ENCODE results near the gene PLCD4. TPM values are rescaled to one million over a fixed set of nuclear protein-coding genes. Genes with fewer than 3 reads are reported as not detected.

The PLCD4 gene
- polyA plus RNA-seq, 3 donors: 0.04 to 0.05 TPM; not detected in 1

DNA sequence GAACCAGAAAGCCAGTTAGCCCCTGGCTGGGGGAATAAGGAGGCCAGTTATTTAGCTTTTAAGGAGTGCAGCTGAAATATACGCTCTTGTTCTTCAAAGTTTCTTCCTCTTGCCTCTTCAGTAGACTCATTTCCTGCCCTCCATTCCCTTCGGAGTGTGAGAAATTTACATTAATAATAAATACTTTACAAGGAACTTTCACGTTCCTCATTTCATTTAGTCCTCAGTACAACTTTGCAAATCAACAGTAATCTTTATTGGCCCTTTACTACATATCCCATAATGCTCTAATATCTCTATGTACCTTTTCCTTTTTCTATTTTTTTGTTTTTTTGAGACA is 15.6 kb downstream of the PLCD4 start:
- Histone ChIP-seq H3K9ac (ENCODE audit: insufficient read depth, low read length, poor library complexity, severe bottlenecking) (no peak overlapping the region), H4K20me1 (ENCODE audit: insufficient read depth, low read length) (no peaks in the 10 kb centered on the region), H3K4me3 (replicated peaks in 1 of 3; ENCODE audit: low read depth in 2 of 3, low read length in 3 of 3) (peak overlapping the region in 1 of 3 experiments; percentile 31), H3K36me3 (replicated peaks in 1 of 2; ENCODE audit: control insufficient read depth in 1 of 2, insufficient read depth in 2 of 2, low read length in 2 of 2) (no peaks in the 10 kb centered on the region), H3K79me2 (ENCODE audit: insufficient read depth, low read length) (no peaks in the 10 kb centered on the region), H3K27me3 (ENCODE audit: control insufficient read depth in 2 of 2, insufficient read depth in 2 of 2, low read length in 2 of 2) (no peaks in the 10 kb centered on the region), H3K27ac (ENCODE audit: low read depth in 1 of 2, low read length in 2 of 2) (peak overlapping the region in 1 of 2 donors; percentile 69), H2AFZ (ENCODE audit: insufficient read depth, low read depth, low read length, poor library complexity, severe bottlenecking) (peak overlapping the region; percentile 62), H3K9me3 (replicated peaks in 1 of 2; ENCODE audit: control insufficient read depth in 1 of 2, insufficient read depth in 1 of 2, low read length in 2 of 2) (no peaks in the 10 kb centered on the region), H3K4me2 (replicated peaks; ENCODE audit: extremely low read depth, low read length, poor library complexity, severe bottlenecking) (peak overlapping the region; percentile 48), H3K4me1 (ENCODE audit: control insufficient read depth in 1 of 2, insufficient read depth in 2 of 2, low read length in 2 of 2) (peaks cover 18% of the 10 kb centered on the region in 2 donors)
- H3K27me3 Mint-ChIP-seq (ENCODE audit: low read depth in 3 of 3): peaks cover 0 to 4% (median 2%) of the 10 kb centered on the region in 3 donors
- peak overlapping the region in 1 of 2 donors; percentile 63 for H3K4me3 Mint-ChIP-seq
- peak; percentile 5 to 19 (median 11) for DNase-seq
- intact Hi-C loops (cut with micrococcal nuclease): no loop called here
- H3K4me1 Mint-ChIP-seq: peaks cover 19% of the 10 kb centered on the region
- peaks cover 0 to 1% (median 0%) of the 10 kb centered on the region in 7 donors for H3K9me3 Mint-ChIP-seq
- no CpG with 5 or more reads among the region's 3 CpGs for WGBS (ENCODE audit: insufficient coverage)
- TF ChIP-seq CTCF (IDR thresholded peaks at IDR 0.05): no peak
- H3K27ac Mint-ChIP-seq: peak overlapping the region; percentile 32 to 89 (median 76)
- H3K36me3 Mint-ChIP-seq: no peaks in the 10 kb centered on the region

DNA sequence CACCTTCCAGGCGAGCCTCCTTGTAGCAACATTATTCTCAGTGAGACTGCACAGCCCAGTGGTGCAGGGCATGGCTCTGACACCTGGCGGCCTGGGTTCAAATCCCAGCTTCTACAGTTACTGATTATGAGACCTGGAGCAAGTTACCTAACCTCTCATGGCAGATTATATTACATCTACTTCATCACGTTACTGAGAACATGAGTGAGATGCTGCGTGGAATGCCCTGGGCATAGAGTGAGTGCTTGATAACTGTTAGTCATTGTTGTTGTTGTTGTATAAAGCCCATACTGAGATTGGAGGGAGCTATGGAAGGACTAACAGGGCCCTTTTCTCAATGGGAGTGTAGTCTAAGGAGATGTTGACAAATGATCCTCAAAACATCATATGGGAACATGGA is 18.7 kb downstream of the PLCD4 start:
- Histone ChIP-seq H3K27ac (ENCODE audit: low read depth in 1 of 2, low read length in 2 of 2) (no peak overlapping the region), H2AFZ (ENCODE audit: insufficient read depth, low read depth, low read length, poor library complexity, severe bottlenecking) (no peak overlapping the region), H3K9ac (ENCODE audit: insufficient read depth, low read length, poor library complexity, severe bottlenecking) (no peak overlapping the region), H3K4me2 (replicated peaks; ENCODE audit: extremely low read depth, low read length, poor library complexity, severe bottlenecking) (no peak overlapping the region), H3K9me3 (replicated peaks in 1 of 2; ENCODE audit: control insufficient read depth in 1 of 2, insufficient read depth in 1 of 2, low read length in 2 of 2) (no peaks in the 10 kb centered on the region), H4K20me1 (ENCODE audit: insufficient read depth, low read length) (no peaks in the 10 kb centered on the region), H3K4me3 (replicated peaks in 1 of 3; ENCODE audit: low read depth in 2 of 3, low read length in 3 of 3) (no peak overlapping the region), H3K79me2 (ENCODE audit: insufficient read depth, low read length) (no peaks in the 10 kb centered on the region), H3K36me3 (replicated peaks in 1 of 2; ENCODE audit: control insufficient read depth in 1 of 2, insufficient read depth in 2 of 2, low read length in 2 of 2) (no peaks in the 10 kb centered on the region), H3K4me1 (ENCODE audit: control insufficient read depth in 1 of 2, insufficient read depth in 2 of 2, low read length in 2 of 2) (peaks cover 18% of the 10 kb centered on the region in 2 donors), H3K27me3 (ENCODE audit: control insufficient read depth in 2 of 2, insufficient read depth in 2 of 2, low read length in 2 of 2) (no peaks in the 10 kb centered on the region)
- TF ChIP-seq CTCF (IDR thresholded peaks at IDR 0.05): no peak
- H3K27me3 Mint-ChIP-seq (ENCODE audit: low read depth in 3 of 3): peaks cover 0 to 3% (median 1%) of the 10 kb centered on the region in 3 donors
- H3K4me3 Mint-ChIP-seq: no peak overlapping the region
- no peak for DNase-seq
- peaks cover 0 to 1% (median 0%) of the 10 kb centered on the region in 7 donors for H3K9me3 Mint-ChIP-seq
- H3K36me3 Mint-ChIP-seq: no peaks in the 10 kb centered on the region
- peaks cover 19% of the 10 kb centered on the region for H3K4me1 Mint-ChIP-seq
- WGBS (ENCODE audit: insufficient coverage): 89% methylated on average over 2 of the region's 4 CpGs
- intact Hi-C loops (cut with micrococcal nuclease): no loop called here
- H3K27ac Mint-ChIP-seq: no peak overlapping the region
